Heart left ventricle (tissue), 13 donors: ENCODE results near the gene APEX2.
"Not testable (repeated sequence)": the region's sequence is repeated elsewhere in the genome, so short reads cannot be mapped to it uniquely, and the experiment has no call there.

Experiments
- POLR2A ChIP-seq, 2 donors: fragments of 450-650 bp; IDR thresholded peaks; one replicate each; pipeline ENCODE4 v1.6.1; 2017; ENCODE audit warnings: antibody characterized with exemption in 2 of 2, mild to moderate bottlenecking in 2 of 2, moderate library complexity in 2 of 2
- TF ChIP-seq, protein P1 (sequence below), 12 donors: fragments of 200-600 bp; sonication (generic) in 4 of 12; IDR thresholded peaks; one replicate each; pipeline versions ENCODE4 v1.5.0 to v1.8.0; 2018 to 2022; ENCODE audit warnings: antibody characterized with exemption in 12 of 12, mild to moderate bottlenecking in 5 of 12
- donor health status: ischemic (EF 13 %, LVEDD 7.1; RV severe dilation, severe dysfunction).
- donor health status: DM: no; HTN: yes; CAD: no.
- donor health status: DM: no; HTN: no; CAD: no.
- donor health status: ischemic (EF 25% LVEDD 6.9; RV normal size, moderate dysfunction).
- donor health status: ischemic (EF 25% LVEDD 5.7; RV mildly dilated, moderate dysfunction).
- donor health status: ischemic (EF 35%, LVEDD 5.7; RV mildly dilated, moderate dysfunction).
- donor health status: nonischemic (EF 11% LVEDD 7.7; RV severe dilation, severe dysfunction).
- donor health status: DM: yes; HTN: yes; CAD: no.
- donor health status: PGD.
- donor health status: ischemic (EF 29% LVEDD 5.4; RV normal size, mild dysfunction).
- donor health status: nonischemic (EF 23%, LVEDD 6.1; RV moderate dilation, normal function).

DNA sequence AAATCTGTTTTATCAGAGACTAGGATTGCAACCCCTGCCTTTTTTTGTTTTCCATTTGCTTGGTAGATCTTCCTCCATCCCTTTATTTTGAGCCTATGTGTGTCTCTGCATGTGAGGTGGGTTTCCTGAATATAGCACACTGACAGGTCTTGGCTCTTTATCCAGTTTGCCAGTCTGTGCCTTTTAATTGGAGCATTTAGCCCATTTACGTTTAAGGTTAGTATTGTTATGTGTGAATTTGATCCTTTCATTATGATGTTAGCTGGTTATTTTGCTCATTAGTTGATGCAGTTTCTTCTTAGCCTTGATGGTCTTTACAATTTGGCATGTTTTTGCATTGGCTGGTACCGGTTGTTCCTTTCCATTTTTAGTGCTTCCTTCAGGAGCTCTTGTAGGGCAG is 50.4 kb downstream of the APEX2 start:
- TF ChIP-seq, protein P1, sequence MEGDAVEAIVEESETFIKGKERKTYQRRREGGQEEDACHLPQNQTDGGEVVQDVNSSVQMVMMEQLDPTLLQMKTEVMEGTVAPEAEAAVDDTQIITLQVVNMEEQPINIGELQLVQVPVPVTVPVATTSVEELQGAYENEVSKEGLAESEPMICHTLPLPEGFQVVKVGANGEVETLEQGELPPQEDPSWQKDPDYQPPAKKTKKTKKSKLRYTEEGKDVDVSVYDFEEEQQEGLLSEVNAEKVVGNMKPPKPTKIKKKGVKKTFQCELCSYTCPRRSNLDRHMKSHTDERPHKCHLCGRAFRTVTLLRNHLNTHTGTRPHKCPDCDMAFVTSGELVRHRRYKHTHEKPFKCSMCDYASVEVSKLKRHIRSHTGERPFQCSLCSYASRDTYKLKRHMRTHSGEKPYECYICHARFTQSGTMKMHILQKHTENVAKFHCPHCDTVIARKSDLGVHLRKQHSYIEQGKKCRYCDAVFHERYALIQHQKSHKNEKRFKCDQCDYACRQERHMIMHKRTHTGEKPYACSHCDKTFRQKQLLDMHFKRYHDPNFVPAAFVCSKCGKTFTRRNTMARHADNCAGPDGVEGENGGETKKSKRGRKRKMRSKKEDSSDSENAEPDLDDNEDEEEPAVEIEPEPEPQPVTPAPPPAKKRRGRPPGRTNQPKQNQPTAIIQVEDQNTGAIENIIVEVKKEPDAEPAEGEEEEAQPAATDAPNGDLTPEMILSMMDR (IDR thresholded peaks at IDR 0.05), result not testable (repeated sequence)
- TF ChIP-seq POLR2A (IDR thresholded peaks at IDR 0.05), result not testable (repeated sequence)
